HUES48 (cell line): ENCODE measurements around the gene CACNA1C.

ENCODE experiments used
- H3K27ac ChIP-seq: one replicate; pipeline ENCODE4 v1.7.0; 2013; ENCODE audit warnings: low read depth, low read length, inconsistent platforms
- H3K27me3 ChIP-seq: 2 replicates; pipeline ENCODE4 v1.6.1; 2013; ENCODE audit warnings: mild to moderate bottlenecking, low read length; ENCODE audit not compliant: control insufficient read depth, insufficient read depth
- H3K36me3 ChIP-seq: 2 replicates; pipeline ENCODE4 v1.6.1; 2013; ENCODE audit warnings: low read length; ENCODE audit not compliant: control insufficient read depth, insufficient read depth
- H3K4me1 ChIP-seq: 2 replicates; pipeline ENCODE4 v1.6.1; 2013; ENCODE audit warnings: mild to moderate bottlenecking, low read length; ENCODE audit not compliant: control insufficient read depth, insufficient read depth
- H3K4me3 ChIP-seq: 2 replicates; pipeline ENCODE4 v1.5.1; 2013; ENCODE audit warnings: mild to moderate bottlenecking, low read depth, low read length
- H3K9ac ChIP-seq: 2 replicates; pipeline ENCODE4 v1.6.1; 2013; ENCODE audit warnings: mild to moderate bottlenecking, low read depth, low read length, moderate library complexity
- H3K9me3 ChIP-seq: 2 replicates; pipeline ENCODE4 v1.6.1; 2013; ENCODE audit warnings: low read length; ENCODE audit not compliant: control insufficient read depth, insufficient read depth

The CACNA1C gene

DNA sequence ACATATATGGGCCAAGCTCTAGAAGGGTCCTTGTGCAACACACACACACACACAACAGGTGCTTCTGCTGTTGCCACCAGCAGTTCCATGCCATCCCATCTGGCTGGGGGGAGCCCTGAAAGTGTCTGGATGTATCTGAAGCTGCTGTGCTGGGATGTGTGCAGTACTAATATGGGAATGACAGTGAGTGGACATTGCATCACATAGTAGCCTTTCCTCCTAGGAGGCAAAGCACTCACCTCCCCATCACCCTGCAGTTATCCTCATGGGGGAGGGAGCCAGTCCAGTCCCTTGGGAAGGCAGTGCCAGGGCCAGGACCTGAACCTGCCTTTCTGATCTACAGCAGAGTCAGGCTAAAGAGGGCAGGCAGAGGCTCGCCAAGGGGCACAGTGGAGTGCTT lies 208.9 kb downstream of the CACNA1C start:
- H3K27ac ChIP-seq = no peak overlapping the region
- H3K9me3 ChIP-seq = no peaks in the 10 kb centered on the region
- H3K36me3 ChIP-seq = no peaks in the 10 kb centered on the region
- H3K27me3 ChIP-seq = no peaks in the 10 kb centered on the region
- no peaks in the 10 kb centered on the region for H3K4me1 ChIP-seq
- H3K9ac ChIP-seq = no peak overlapping the region
- H3K4me3 ChIP-seq = no peak overlapping the region

- Histone ChIP-seq H3K9ac (no peak overlapping the region), H3K36me3 (no peaks in the 10 kb centered on the region), H3K27ac (no peak overlapping the region), H3K4me1 (peaks cover 2% of the 10 kb centered on the region; the same call in 1 of the 2 replicates), H3K27me3 (no peaks in the 10 kb centered on the region), H3K4me3 (no peak overlapping the region), H3K9me3 (no peaks in the 10 kb centered on the region)
Measured at GRCh38 chr12:2262449-2262848, 209.7 kb downstream of the CACNA1C start.

DNA sequence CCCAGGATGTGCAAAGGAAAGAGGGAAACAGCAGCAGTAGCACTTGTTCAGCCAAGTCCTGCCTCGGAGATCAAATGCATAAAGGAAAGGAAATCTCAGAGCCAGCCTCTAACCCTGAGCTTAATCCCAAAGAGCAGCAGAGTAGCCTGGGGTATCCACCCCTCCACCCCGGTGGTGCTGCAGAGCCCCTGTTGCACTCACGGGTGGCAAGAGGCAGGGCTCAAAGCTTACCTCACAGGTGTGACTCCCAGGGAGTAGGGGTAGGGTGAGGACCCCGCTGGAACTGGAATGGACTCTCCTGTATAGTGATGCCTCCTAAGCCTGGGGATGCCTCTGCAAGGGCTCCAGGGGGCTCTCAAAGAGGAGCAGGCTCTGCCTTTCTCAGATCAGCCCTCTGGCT lies 211.1 kb downstream of the CACNA1C start:
- no peak overlapping the region for H3K4me3 ChIP-seq
- H3K27ac ChIP-seq = no peak overlapping the region
- no peaks in the 10 kb centered on the region for H3K9me3 ChIP-seq
- H3K36me3 ChIP-seq = no peaks in the 10 kb centered on the region
- H3K27me3 ChIP-seq = no peaks in the 10 kb centered on the region
- H3K4me1 ChIP-seq = peaks cover 7% of the 10 kb centered on the region
- no peak overlapping the region for H3K9ac ChIP-seq

GRCh38 chr12:2264651-2265232 lies 212.0 kb downstream of the CACNA1C start:
- H3K9me3 ChIP-seq = no peaks in the 10 kb centered on the region
- H3K9ac ChIP-seq = no peak overlapping the region
- no peaks in the 10 kb centered on the region for H3K27me3 ChIP-seq
- H3K27ac ChIP-seq = no peak overlapping the region
- H3K4me3 ChIP-seq = no peak overlapping the region
- no peaks in the 10 kb centered on the region for H3K36me3 ChIP-seq
- H3K4me1 ChIP-seq = peaks cover 7% of the 10 kb centered on the region

GRCh38 chr12:2265461-2266167 lies 212.8 kb downstream of the CACNA1C start:
- Histone ChIP-seq H3K27me3 (no peaks in the 10 kb centered on the region), H3K9ac (no peak overlapping the region), H3K27ac (no peak overlapping the region), H3K9me3 (no peaks in the 10 kb centered on the region), H3K36me3 (no peaks in the 10 kb centered on the region), H3K4me3 (no peak overlapping the region), H3K4me1 (peaks cover 7% of the 10 kb centered on the region)

DNA sequence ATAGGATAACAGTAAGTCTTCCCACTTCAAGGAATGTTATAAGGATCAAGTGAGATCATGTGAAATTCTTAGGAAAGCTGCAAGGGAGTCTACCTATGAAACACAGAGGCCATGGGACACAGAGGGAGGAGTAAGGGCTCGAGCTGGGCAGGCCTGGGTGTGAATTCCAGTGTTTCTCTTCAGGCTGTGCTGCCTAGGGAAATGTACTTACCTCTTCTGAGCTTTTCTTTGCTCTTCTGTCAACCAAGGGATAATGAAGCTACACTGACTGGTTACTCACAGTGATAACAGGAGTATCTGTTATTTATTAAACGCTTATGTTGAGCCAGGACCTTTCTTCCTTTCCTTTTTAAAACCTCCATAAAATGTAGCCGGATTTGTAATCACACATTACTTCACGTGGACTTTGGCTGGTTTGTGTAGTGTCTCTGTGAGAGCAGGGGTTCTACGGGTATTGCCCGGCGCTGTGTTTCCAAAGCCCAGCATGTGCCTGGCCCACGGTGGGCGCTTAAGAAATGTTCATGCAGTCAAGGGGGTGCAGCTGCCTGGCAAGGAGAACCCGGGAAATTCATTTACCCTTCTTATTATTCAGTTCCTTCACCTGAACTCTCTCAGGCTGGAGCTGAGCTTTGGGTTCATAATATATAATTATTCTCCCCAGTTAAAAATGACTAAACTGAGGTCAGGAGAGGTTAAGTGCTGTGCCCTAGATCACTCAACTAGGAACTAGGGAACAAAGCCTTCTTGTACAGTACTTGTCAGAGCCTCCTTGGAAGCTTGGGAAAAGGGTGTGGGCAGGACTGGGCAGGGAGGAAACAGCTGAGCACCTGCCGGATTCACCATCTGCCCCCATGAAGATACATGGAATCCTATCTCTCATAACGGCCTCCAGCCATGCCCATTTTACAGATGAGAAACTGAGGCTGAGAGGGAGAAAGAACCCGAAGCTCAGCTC lies 214.2 kb downstream of the CACNA1C start:
- Histone ChIP-seq H3K36me3 (no peaks in the 10 kb centered on the region), H3K27ac (no peak overlapping the region), H3K27me3 (no peaks in the 10 kb centered on the region), H3K9ac (no peak overlapping the region), H3K4me3 (no peak overlapping the region), H3K4me1 (peaks cover 7% of the 10 kb centered on the region), H3K9me3 (no peaks in the 10 kb centered on the region)

GRCh38 chr12:2267703-2268470 lies 215.1 kb downstream of the CACNA1C start:
- peaks cover 7% of the 10 kb centered on the region for H3K4me1 ChIP-seq
- H3K27me3 ChIP-seq = no peaks in the 10 kb centered on the region

GRCh38 chr12:2268471-2269286 lies 215.9 kb downstream of the CACNA1C start:
- Histone ChIP-seq H3K27ac (no peak overlapping the region), H3K9ac (no peak overlapping the region), H3K4me3 (no peak overlapping the region), H3K4me1 (peaks cover 7% of the 10 kb centered on the region), H3K9me3 (no peaks in the 10 kb centered on the region), H3K36me3 (no peaks in the 10 kb centered on the region), H3K27me3 (no peaks in the 10 kb centered on the region)

More at GRCh38 chr12:2267703-2268470, 215.1 kb downstream of the CACNA1C start:
- no peaks in the 10 kb centered on the region for H3K36me3 ChIP-seq
- H3K9me3 ChIP-seq = no peaks in the 10 kb centered on the region
- H3K27ac ChIP-seq = no peak overlapping the region
- no peak overlapping the region for H3K9ac ChIP-seq
- no peak overlapping the region for H3K4me3 ChIP-seq

GRCh38 chr12:2270846-2271245 lies 218.1 kb downstream of the CACNA1C start:
- Histone ChIP-seq H3K27me3 (no peaks in the 10 kb centered on the region), H3K9me3 (no peaks in the 10 kb centered on the region), H3K9ac (no peak overlapping the region), H3K4me3 (no peak overlapping the region), H3K4me1 (peaks cover 7% of the 10 kb centered on the region), H3K27ac (no peak overlapping the region), H3K36me3 (no peaks in the 10 kb centered on the region)

GRCh38 chr12:2271961-2272360 lies 219.2 kb downstream of the CACNA1C start:
- Histone ChIP-seq H3K9me3 (no peaks in the 10 kb centered on the region), H3K4me3 (no peak overlapping the region), H3K27ac (no peak overlapping the region), H3K27me3 (no peaks in the 10 kb centered on the region), H3K36me3 (no peaks in the 10 kb centered on the region), H3K9ac (no peak overlapping the region), H3K4me1 (peaks cover 7% of the 10 kb centered on the region)
